T-cell (primary cell): ENCODE data around the gene CCDC14. TPM values are rescaled to one million over a fixed set of nuclear protein-coding genes. Genes with fewer than 3 reads are reported as not detected.

Source experiments
- ATAC-seq, 4 experiments: fragments of 200-7000 bp in 3 of 4; fragments of 150-1000 bp in 1 of 4; cut with Tn5 transposase; replicated peaks in 1 of 4; 1 replicate in 3 of 4; 2 replicates in 1 of 4; pipeline ENCODE4 v1.10.0; 2021; ENCODE audit warnings: moderate library complexity in 3 of 4, mild to moderate bottlenecking in 2 of 4, moderate number of reproducible peaks in 1 of 4
- CTCF ChIA-PET, 2 donors: fragments of 300-600 bp; sonication (Branson Sonifier 250); formaldehyde crosslinking; loops; one replicate each; lab custom pipeline; 2022; ENCODE audit warnings: antibody characterized with exemption in 2 of 2; lab: Charles Lee
- POLR2A ChIA-PET, 2 donors: fragments of 300-600 bp; sonication (Branson Sonifier 250); formaldehyde crosslinking; loops; one replicate each; lab custom pipeline; 2022; ENCODE audit warnings: antibody characterized with exemption in 2 of 2; lab: Charles Lee
- DNase-seq, 35 experiments: peaks; one replicate each; pipeline versions ENCODE4 v3.0.0 to v3.0.0-alpha.2; 2013 to 2023
- H3K27ac ChIP-seq: one replicate; pipeline ENCODE4 v1.5.1; 2013; ENCODE audit warnings: low read length
- H3K27me3 ChIP-seq, 2 experiments: replicated peaks in 1 of 2; 1 replicate in 1 of 2; 2 replicates in 1 of 2; pipeline versions ENCODE4 v1.6.1 to v1.7.0; 2013; ENCODE audit warnings: low read length in 1 of 2, mixed read lengths in 1 of 2; ENCODE audit not compliant: control insufficient read depth in 2 of 2, insufficient read depth in 2 of 2; ENCODE audit errors: extremely low read depth in 1 of 2
- H3K36me3 ChIP-seq, 2 donors: 1 replicate in 1 of 2; 2 replicates in 1 of 2; pipeline versions ENCODE4 v1.6.1 to v1.7.0; 2013; ENCODE audit warnings: low read length in 1 of 2; ENCODE audit not compliant: control insufficient read depth in 2 of 2, insufficient read depth in 1 of 2; ENCODE audit errors: extremely low read depth in 1 of 2
- H3K4me1 ChIP-seq, 2 experiments: 1 replicate in 1 of 2; 2 replicates in 1 of 2; pipeline versions ENCODE4 v1.6.1 to v1.7.0; 2013; ENCODE audit warnings: low read length in 2 of 2, mixed read lengths in 1 of 2; ENCODE audit not compliant: insufficient read depth in 2 of 2, control insufficient read depth in 1 of 2; ENCODE audit errors: extremely low read depth in 1 of 2
- H3K4me3 ChIP-seq, 2 donors: 1 replicate in 1 of 2; 2 replicates in 1 of 2; pipeline versions ENCODE4 v1.5.1 to v1.7.0; 2013; ENCODE audit warnings: mild to moderate bottlenecking in 2 of 2, low read length in 1 of 2, moderate library complexity in 1 of 2; ENCODE audit not compliant: control insufficient read depth in 1 of 2; ENCODE audit errors: extremely low read depth in 1 of 2
- H3K9me3 ChIP-seq: 2 replicates; pipeline ENCODE4 v1.7.0; 2013
- H3K27ac Mint-ChIP-seq, 2 donors: one replicate each; pipeline ENCODE4 v1.8.0; 2020 to 2021; ENCODE audit warnings: mild to moderate bottlenecking in 2 of 2, mixed read lengths in 2 of 2
- H3K27me3 Mint-ChIP-seq, 2 donors: one replicate each; pipeline ENCODE4 v1.8.0; 2021 to 2022; ENCODE audit warnings: mixed read lengths in 2 of 2
- H3K36me3 Mint-ChIP-seq: one replicate; pipeline ENCODE4 v1.8.0; 2021; ENCODE audit warnings: mixed read lengths
- H3K4me1 Mint-ChIP-seq, 3 donors: one replicate each; pipeline ENCODE4 v1.8.0; 2020 to 2022; ENCODE audit warnings: mixed read lengths in 3 of 3, mild to moderate bottlenecking in 1 of 3
- H3K4me3 Mint-ChIP-seq, 3 donors: one replicate each; pipeline ENCODE4 v1.8.0; 2020 to 2022; ENCODE audit warnings: mild to moderate bottlenecking in 3 of 3, mixed read lengths in 3 of 3, moderate library complexity in 3 of 3
- H3K9me3 Mint-ChIP-seq, 3 donors: one replicate each; pipeline ENCODE4 v1.8.0; 2020 to 2022; ENCODE audit warnings: mixed read lengths in 3 of 3
- WGBS: methylation state at CpG from one replicate; pipeline ENCODE4 v1.1.5; 2013; ENCODE audit warnings: missing lambda C conversion rate; ENCODE audit not compliant: insufficient coverage; 5-methylcytosine and 5-hydroxymethylcytosine counted together
- total RNA-seq, 35 experiments: library from RNA in 6 of 35; stranded (reverse) in 6 of 35; fragments of 120-200 nt in 1 of 35; gene quantifications; one replicate each; pipeline versions ENCODE4 v1.2.1 to v1.2.4 and lab custom pipeline; 2013 to 2026

The CCDC14 gene
- total RNA-seq, 5 donors from 2014 or later (not counting 1 experiment from before 2014, with no cell fraction given), result 27.0 to 43.9 (median 28.6) TPM

DNA sequence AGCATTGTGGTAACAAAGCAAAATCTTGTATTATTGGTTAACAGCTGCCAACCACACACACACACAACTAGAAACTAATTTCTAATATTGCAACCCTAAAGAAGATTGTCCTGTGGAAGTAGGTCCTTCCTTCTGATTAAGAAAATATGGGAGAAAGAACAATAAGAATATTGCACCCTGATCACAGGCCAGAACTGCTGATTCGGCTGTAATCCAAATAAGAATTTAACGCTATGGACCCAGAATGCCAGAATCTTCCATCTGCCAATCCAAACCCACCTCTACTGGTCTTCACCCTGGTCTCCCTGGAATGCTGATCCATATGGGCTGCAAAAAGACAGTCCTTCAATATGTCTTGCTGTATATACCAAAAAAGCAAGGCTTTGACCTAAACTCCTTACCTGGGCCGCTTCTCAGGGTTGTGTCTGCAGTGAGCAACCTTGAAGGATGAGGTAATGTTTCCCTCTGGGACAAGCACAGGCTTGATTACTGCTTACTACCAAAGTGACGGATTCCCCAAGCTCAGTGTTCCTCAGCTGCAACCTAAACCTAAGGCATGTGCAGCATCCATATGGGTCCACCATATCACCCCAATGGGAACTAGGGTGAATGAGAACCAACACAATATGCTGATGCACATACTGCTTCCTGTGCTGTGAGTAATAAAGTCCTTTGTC is 8.0 kb downstream of the CCDC14 start:
- Histone ChIP-seq H3K4me3 (no peak overlapping the region), H3K27me3 (no peaks in the 10 kb centered on the region), H3K36me3 (peaks cover 6 to 17% of the 10 kb centered on the region in 2 donors), H3K27ac (no peak overlapping the region), H3K9me3 (no peaks in the 10 kb centered on the region), H3K4me1 (no peaks in the 10 kb centered on the region)
- H3K27me3 Mint-ChIP-seq, result no peaks in the 10 kb centered on the region
- WGBS, result 100% methylated on average over 2 of the region's 4 CpGs
- no peak for DNase-seq
- peaks cover 51% of the 10 kb centered on the region for H3K36me3 Mint-ChIP-seq
- H3K4me1 Mint-ChIP-seq, result peaks cover 0 to 5% (median 5%) of the 10 kb centered on the region in 3 donors
- CTCF ChIA-PET, result interaction anchor here in 1 of 2 donors (0.6 kb wide), 1 partner anchor 109 kb away, joined by 3 read pairs; no protein-coding TSS in a partner anchor
- no peaks in the 10 kb centered on the region for H3K9me3 Mint-ChIP-seq
- no peak overlapping the region for H3K4me3 Mint-ChIP-seq
- no peak for ATAC-seq
- H3K27ac Mint-ChIP-seq, result no peak overlapping the region
- POLR2A ChIA-PET, result no interaction called here

GRCh38 chr3:123951522-123952447 is 9.2 kb downstream of the CCDC14 start:
- 100% methylated on average over 3 of the region's 6 CpGs for WGBS
- no peaks in the 10 kb centered on the region for H3K27me3 Mint-ChIP-seq

GRCh38 chr3:123949641-123950040 is 11.4 kb downstream of the CCDC14 start:
- Mint-ChIP-seq H3K36me3 (peaks cover 59% of the 10 kb centered on the region), H3K9me3 (no peaks in the 10 kb centered on the region), H3K27ac (no peak overlapping the region), H3K27me3 (no peaks in the 10 kb centered on the region), H3K4me3 (no peak overlapping the region), H3K4me1 (no peaks in the 10 kb centered on the region)
- ChIA-PET CTCF (no interaction called here), POLR2A (no interaction called here)
- no peak overlapping the region for H3K4me3 ChIP-seq
- 100% methylated on average over 1 of the region's 2 CpGs for WGBS
- no peak overlapping the region for H3K27ac ChIP-seq
- H3K9me3 ChIP-seq, result no peaks in the 10 kb centered on the region
- peaks cover 6 to 31% of the 10 kb centered on the region in 2 donors for H3K36me3 ChIP-seq
- no peak for ATAC-seq
- DNase-seq, result no peak
- no peaks in the 10 kb centered on the region for H3K27me3 ChIP-seq
- no peaks in the 10 kb centered on the region for H3K4me1 ChIP-seq

More at GRCh38 chr3:123951522-123952447, 9.2 kb downstream of the CCDC14 start:
- Mint-ChIP-seq H3K27ac (no peak overlapping the region), H3K4me1 (no peaks in the 10 kb centered on the region), H3K4me3 (no peak overlapping the region), H3K36me3 (peaks cover 54% of the 10 kb centered on the region), H3K9me3 (no peaks in the 10 kb centered on the region)
- H3K4me1 ChIP-seq, result no peaks in the 10 kb centered on the region
- H3K4me3 ChIP-seq, result no peak overlapping the region
- no peaks in the 10 kb centered on the region for H3K9me3 ChIP-seq
- POLR2A ChIA-PET, result no interaction called here
- DNase-seq, result no peak
- no peak for ATAC-seq
- no peaks in the 10 kb centered on the region for H3K27me3 ChIP-seq
- H3K27ac ChIP-seq, result no peak overlapping the region
- H3K36me3 ChIP-seq, result peaks cover 6 to 24% of the 10 kb centered on the region in 2 donors
- CTCF ChIA-PET, result interaction anchor here in 1 of 2 donors (0.6 kb wide), 1 partner anchor 111 kb away, joined by 3 read pairs; no protein-coding TSS in a partner anchor

DNA sequence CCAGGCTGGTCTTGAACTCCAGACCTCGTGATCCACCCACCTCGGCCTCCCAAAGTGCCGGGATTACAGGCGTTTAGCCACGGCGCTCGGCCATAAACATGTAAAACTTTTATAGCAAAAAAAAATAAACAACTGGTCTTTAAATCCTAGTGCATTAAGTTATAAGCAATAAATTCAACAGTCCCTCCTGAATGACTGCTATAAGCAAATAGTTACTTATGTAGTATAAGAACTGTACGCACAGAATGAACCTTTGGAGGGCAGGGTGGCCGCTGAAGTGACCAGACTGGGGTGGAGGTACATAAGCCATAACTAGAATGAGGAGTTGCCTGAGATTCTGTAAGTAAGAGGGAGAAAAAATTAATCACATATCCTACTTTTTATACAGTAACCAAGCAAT is 12.6 kb downstream of the CCDC14 start:
- no peak overlapping the region for H3K27ac Mint-ChIP-seq
- H3K36me3 Mint-ChIP-seq, result peaks cover 66% of the 10 kb centered on the region
- CTCF ChIA-PET, result no interaction called here
- no peak overlapping the region for H3K4me3 Mint-ChIP-seq
- no peak for ATAC-seq
- DNase-seq, result no peak
- POLR2A ChIA-PET, result no interaction called here
- Histone ChIP-seq H3K27me3 (no peaks in the 10 kb centered on the region), H3K4me1 (no peaks in the 10 kb centered on the region), H3K4me3 (no peak overlapping the region), H3K9me3 (no peaks in the 10 kb centered on the region), H3K36me3 (peaks cover 6 to 41% of the 10 kb centered on the region in 2 donors), H3K27ac (no peak overlapping the region)
- H3K4me1 Mint-ChIP-seq, result no peaks in the 10 kb centered on the region
- H3K27me3 Mint-ChIP-seq, result no peaks in the 10 kb centered on the region
- WGBS, result no CpG with 5 or more reads among the region's 9 CpGs
- no peaks in the 10 kb centered on the region for H3K9me3 Mint-ChIP-seq

GRCh38 chr3:123947482-123947881 is 13.5 kb downstream of the CCDC14 start:
- Histone ChIP-seq H3K9me3 (no peaks in the 10 kb centered on the region), H3K36me3 (peaks cover 6 to 34% of the 10 kb centered on the region in 2 donors), H3K4me1 (no peaks in the 10 kb centered on the region), H3K27ac (no peak overlapping the region), H3K27me3 (no peaks in the 10 kb centered on the region), H3K4me3 (no peak overlapping the region)
- Mint-ChIP-seq H3K36me3 (peaks cover 62% of the 10 kb centered on the region), H3K9me3 (no peaks in the 10 kb centered on the region), H3K27me3 (no peaks in the 10 kb centered on the region), H3K4me3 (no peak overlapping the region), H3K4me1 (no peaks in the 10 kb centered on the region), H3K27ac (no peak overlapping the region)
- ChIA-PET CTCF (no interaction called here), POLR2A (no interaction called here)
- DNase-seq, result no peak
- no peak for ATAC-seq

DNA sequence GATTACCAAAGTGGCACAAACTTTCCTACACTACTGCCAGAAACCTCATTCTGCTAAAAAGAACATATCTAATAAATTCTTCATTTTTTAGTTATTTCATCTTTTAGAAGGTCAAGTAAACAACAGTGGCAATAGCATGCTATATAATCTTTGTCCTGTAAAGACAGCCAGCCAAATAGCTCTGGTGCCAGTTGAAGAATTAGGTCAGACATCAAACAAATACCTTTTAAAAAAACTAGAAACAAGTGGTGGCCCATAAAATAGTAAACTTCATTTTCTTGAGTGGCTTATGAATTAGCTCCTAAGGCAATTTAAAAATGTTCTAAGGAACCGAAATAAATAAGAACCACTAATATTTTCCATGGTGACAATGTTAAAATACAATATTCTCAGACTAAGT is 19.5 kb downstream of the CCDC14 start:
- H3K4me1 ChIP-seq, result no peaks in the 10 kb centered on the region
- H3K36me3 ChIP-seq, result peaks cover 0 to 23% of the 10 kb centered on the region in 2 donors
- ChIA-PET POLR2A (no interaction called here), CTCF (no interaction called here)
- H3K9me3 ChIP-seq, result no peaks in the 10 kb centered on the region
- no peak overlapping the region for H3K4me3 ChIP-seq
- H3K27me3 Mint-ChIP-seq, result no peaks in the 10 kb centered on the region
- peaks cover 41% of the 10 kb centered on the region for H3K36me3 Mint-ChIP-seq
- no peaks in the 10 kb centered on the region for H3K9me3 Mint-ChIP-seq
- no peak overlapping the region for H3K4me3 Mint-ChIP-seq
- ATAC-seq, result no peak
- H3K27me3 ChIP-seq, result no peaks in the 10 kb centered on the region
- H3K27ac ChIP-seq, result no peak overlapping the region
- DNase-seq, result no peak
- no peaks in the 10 kb centered on the region for H3K4me1 Mint-ChIP-seq
- no peak overlapping the region for H3K27ac Mint-ChIP-seq
- WGBS, result no CpG with 5 or more reads among the region's 1 CpG
